HG02588 (cell line): Measurements from ENCODE around the gene IL13.
"Not testable (repeated sequence)": the region's sequence is repeated elsewhere in the genome, so short reads cannot be mapped to it uniquely, and the experiment has no call there.

ENCODE experiments used
- ATAC-seq: cut with Tn5 transposase; IDR thresholded peaks from one replicate; pipeline ENCODE4 v1.9.1; 2021; ENCODE audit warnings: mild to moderate bottlenecking, moderate library complexity; ENCODE audit not compliant: unreplicated experiment

The IL13 gene

DNA sequence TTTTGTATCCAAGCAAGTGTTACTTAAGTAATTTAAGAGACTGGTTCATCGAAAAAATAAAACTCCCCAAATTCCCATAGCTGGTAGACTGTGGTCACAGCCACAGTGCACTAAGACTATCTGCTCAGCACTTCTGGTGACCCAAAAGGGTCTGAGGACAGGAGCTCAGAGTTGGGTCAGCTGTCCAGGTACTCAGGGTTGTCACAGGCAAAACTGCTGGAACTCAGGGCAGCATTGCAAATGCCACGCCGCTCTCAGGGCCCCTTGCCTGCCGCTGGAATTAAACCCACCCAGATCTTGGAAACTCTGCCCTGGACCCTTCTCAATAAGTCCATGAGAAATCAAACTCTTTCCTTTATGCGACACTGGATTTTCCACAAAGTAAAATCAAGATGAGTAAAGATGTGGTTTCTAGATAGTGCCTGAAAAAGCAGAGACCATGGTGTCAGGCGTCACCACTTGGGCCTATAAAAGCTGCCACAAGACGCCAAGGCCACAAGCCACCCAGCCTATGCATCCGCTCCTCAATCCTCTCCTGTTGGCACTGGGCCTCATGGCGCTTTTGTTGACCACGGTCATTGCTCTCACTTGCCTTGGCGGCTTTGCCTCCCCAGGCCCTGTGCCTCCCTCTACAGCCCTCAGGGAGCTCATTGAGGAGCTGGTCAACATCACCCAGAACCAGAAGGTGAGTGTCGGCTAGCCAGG lies at the start of gene IL13:
Gene IL13 (plus strand): TSS at position 498 of the 705 bp plus-strand sequence. CDS start 14 bp downstream, at position 512.
- ATAC-seq: no peak

DNA sequence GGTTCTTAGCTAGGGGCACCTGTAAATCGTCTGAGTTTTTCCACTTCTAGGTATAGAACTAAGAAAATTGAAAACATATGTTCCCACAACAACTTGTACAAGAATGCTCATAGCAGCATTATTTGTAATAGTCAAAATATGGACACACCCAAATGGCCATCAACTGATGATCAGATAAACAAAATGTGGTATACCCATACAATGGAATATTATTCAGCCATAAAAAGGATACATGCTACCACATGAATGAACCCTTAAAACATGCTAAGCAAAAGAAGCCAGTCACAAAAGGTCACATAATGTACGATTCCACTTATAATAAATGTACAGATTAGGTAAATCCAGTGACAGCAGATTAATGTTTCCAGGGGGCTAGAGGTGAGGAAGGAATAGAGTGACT lies 46.0 kb upstream of the IL13 start:
- no peak for ATAC-seq

DNA sequence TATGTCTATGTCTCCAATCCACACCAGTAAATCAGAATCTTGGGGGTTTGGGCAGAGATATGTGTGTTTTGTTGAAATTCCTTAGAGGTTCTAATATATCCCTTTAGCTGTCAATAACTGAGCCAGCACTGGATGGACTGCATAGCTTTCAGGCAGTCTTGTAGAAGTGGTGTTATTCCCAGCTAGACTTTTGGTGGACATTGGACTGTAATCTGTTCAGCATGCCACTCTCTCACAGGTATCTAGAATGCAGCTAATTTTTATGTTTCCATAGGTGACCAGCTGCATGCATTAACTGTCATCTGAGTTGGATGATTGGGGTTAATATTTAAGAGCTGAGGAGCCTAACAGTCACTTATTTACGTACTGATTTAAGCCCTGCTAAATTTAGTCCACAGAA lies 45.1 kb upstream of the IL13 start:
- no peak for ATAC-seq

DNA sequence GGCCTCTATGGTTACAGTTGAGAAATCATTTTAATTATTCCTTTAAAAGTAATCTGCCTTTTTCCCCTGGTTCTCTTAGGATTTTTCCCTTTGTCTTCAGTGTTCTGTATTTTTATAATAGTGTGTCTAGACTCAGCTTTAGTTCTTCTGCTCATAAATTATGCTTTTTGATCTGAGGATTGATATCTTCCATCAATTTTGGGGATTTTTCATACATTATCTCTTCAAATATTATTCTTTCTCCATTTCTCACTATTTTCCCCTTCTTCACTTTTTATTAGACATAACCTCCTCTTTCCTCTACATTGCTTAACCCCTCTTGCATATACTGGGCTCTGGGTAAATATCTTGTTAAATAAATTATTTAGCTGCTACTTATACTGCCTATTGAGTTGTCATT lies 36.3 kb upstream of the IL13 start:
- no peak for ATAC-seq

DNA sequence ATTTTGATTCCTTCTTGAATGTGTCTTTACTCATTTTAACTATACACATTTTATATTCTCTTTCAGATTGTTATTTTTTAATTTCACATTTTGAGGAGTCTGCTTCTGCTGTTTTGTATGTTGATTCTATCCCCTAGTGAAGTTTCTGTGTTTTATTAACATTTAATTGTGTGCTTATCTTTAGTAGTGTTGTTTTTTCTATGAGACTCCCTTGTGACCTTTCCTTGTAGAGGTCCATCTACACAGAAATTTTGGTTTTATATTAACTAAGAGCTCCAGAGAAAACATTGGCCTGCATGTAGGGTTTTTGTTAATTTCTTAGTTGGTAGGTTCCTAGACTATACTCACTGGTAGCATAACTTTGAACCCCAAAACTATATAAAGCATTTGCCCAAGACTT lies 35.4 kb upstream of the IL13 start:
- ATAC-seq: no peak

DNA sequence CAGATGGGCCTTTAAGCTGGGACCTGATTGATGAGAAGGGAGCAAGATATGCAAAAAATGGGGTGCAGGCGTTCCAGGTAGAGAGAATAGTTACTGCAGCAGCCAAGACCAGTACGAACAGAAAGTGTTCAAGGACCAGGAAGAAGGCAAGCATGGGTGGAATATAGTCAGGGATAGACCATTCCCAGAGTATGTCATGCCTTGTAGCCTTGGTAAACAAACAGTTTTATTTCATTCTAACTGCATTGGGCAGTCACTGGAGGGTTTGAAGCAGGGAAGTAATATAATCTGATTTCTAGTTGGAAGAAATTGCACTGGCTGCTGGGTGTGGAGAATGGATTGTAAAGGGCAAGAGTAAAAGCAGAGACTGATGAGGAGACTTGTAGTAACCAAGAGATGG lies 30.5 kb upstream of the IL13 start:
- ATAC-seq: no peak

DNA sequence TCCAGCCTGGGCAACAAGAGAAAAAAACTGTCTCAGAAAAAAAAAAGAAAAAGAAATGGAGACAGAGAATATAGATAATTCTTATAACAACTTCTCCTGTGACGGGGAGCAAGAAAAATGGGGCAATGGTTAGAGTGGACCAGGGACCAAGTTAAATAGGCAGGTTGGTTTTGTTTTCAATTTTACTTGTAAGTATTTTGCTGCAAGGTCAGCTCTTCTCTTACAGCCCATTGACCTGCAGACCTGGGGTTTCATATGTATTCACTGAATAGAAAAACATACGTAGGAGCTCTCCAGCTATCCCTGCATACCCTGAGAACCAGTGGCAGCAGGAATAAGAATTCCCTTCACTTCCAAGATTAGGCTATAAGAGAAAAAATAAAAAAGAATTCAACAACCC lies 29.2 kb upstream of the IL13 start:
- ATAC-seq: no peak

DNA sequence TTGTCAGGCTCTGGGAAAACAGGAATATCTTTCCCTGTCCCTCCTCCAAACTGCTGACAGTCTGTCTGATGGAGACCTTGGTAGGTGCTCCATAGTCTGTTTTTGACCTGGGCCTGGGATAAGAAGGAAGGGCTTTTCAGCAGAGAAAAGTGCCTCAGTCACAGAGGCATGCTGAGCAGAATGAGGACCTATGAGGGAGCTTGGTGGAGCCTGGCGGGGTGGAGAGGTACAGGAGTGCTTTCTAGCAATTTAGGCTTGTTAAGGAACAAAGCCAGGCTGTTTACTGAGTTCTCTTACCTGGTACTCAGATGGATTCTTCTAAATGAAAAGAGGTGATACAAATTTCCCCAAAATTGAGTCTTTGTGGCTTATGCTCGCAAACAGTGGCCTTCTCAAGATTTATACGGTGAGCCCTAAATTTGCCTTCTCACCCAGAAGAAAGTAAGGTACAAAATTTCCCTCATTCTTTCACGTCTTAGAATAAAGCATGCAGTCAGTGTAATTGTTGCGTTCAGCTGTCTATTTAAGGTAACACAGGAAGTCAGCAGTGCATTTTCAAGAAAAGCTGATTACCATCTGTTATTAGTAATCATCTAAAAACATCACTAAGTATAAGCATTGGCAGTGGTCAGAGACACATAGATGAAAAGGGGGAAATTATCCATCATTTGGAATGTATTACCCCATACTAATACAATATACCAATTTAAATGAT lies 28.6 kb upstream of the IL13 start:
- no peak for ATAC-seq

DNA sequence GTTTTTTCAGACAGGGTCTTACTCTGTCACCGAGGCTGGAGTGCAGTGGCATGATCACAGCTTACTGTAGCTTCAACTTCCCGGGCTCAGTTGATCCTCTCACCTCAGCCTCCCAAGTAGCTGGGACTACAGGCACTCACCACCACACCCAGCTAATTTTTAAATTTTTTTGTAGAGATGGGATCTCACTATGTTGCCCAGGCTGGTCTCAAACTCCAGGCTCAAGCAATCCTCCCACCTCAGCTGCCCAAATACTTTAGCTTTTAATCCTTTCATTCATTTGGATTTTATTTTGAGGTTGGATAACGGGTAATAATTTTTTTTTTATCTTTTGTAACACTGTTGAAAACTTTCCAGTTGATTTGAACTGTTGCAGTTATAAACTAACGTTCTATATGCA lies 24.4 kb upstream of the IL13 start:
- ATAC-seq: not testable (repeated sequence)

DNA sequence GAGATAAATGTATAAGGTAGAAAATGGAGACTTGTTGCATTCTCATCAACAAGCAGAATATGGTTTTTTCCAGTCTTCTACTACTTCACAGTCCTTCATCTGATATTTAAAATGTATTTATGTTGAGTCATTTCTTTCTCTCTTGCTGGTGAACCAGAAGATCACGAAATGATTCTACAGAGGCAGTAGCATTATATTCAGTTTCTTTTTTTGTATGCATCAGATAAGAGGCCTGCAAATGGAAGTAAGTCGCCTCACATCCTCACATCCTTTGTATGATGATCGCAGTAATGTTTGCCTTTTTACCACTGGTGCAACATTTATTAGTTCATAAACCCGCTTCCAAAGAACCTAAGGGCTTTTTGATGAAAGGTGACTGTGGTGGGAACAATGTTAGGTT lies 22.1 kb upstream of the IL13 start:
- ATAC-seq: peak; percentile 44

DNA sequence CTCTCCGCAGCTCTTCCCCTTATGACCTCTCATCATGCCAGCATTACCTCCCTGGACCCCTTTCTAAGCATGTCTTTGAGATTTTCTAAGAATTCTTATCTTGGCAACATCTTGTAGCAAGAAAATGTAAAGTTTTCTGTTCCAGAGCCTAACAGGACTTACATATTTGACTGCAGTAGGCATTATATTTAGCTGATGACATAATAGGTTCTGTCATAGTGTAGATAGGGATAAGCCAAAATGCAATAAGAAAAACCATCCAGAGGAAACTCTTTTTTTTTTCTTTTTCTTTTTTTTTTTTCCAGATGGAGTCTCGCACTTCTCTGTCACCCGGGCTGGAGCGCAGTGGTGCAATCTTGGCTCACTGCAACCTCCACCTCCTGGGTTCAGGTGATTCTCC lies 20.7 kb upstream of the IL13 start:
- no peak for ATAC-seq

DNA sequence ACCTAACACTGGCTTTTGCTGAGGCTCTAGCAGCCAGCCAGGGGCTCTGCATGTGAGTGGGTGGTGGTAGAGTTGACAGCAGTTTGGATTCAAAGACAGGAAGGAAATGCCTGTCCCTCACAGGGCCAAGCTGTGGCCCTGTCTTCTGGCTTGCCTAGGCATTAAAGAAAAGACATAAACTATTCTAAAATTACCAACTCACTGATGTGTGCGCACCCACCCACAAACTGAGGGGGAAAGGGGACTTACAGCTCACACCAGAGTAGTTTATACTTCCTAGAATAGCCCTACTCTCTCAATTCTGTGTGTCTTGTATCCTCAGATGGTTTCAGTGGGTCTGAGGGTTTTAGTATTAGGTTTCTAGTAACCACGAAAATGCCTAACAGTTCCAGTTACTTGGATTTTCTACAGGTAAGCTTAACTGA lies 18.3 kb upstream of the IL13 start:
- ATAC-seq: peak; percentile 46

DNA sequence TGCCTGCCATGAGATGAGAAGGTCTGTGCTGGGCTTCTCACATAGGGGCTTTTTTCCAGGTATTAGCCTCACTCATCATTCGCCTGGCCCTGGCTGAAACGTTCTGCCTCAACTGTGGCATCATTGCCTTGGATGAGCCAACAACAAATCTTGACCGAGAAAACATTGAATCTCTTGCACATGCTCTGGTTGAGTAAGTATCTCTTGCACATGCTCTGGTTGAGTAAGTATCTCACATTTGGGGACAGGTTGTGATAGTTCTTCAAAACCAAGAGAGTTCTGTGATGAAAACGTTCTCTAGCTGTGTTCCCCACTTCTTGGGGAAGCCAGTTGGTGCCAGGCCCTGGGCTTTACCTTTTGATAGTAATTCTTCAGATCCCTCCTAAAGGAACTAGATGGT lies 17.4 kb upstream of the IL13 start:
- ATAC-seq: no peak

DNA sequence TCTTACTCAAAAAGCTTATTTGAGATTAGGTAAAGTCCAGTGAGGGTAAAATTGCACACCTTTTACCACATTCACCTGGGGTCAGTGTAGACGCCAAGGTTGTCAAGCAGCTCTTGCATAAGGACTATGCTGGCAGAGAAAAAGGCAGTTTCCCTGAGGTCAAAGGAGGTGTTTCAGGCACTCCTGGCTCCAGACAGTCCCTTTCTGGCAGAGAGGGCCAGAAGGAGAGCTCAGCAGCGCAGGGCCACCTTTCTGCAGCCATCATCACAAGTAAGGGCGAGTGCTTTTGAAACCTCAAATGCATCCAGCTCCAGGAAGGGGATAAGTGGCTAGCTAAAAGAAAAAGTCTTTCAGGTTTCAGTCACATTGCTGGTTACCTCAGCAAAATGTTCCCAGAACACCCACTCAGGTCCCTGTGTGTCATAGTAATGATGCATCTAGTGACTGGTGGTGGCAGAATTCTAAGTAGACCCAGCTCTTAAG lies 16.7 kb upstream of the IL13 start:
- peak; percentile 42 for ATAC-seq

DNA sequence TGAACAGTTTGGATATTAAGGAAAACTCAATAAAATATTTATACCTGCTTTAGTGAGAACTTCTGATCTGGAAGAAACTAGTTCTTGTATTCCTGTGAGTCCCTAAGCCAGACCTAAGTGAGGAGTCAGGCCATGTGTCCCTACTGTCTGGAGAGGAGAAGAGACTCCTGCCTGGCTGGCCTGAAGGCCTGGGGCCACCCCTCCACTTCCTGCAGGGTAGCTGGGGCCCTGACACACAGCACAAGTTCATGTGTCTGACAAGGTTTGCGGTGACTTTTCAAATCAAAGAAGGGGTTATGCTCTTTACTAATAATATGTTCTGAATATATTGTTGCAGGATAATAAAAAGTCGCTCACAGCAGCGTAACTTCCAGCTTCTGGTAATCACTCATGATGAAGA lies 16.1 kb upstream of the IL13 start:
- ATAC-seq: no peak

DNA sequence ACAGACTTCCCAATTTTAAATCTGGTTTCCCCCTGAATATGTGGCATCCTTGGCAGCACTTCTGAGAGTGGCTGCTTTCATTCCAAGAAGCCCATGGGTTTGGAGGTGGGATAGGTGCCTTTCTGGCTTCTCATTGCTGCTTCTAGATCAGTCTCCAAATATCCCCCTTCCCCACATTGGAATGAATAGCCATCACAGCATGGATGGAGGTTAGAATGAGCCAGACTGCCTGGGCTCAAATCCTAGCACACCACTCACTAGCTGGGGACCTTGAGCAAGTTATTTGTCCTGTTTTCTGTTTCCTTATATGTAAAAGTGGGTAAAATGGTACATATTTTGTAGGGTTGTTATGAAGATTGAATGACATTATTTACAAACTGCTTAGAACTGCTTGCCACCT lies 13.8 kb upstream of the IL13 start:
- no peak for ATAC-seq

DNA sequence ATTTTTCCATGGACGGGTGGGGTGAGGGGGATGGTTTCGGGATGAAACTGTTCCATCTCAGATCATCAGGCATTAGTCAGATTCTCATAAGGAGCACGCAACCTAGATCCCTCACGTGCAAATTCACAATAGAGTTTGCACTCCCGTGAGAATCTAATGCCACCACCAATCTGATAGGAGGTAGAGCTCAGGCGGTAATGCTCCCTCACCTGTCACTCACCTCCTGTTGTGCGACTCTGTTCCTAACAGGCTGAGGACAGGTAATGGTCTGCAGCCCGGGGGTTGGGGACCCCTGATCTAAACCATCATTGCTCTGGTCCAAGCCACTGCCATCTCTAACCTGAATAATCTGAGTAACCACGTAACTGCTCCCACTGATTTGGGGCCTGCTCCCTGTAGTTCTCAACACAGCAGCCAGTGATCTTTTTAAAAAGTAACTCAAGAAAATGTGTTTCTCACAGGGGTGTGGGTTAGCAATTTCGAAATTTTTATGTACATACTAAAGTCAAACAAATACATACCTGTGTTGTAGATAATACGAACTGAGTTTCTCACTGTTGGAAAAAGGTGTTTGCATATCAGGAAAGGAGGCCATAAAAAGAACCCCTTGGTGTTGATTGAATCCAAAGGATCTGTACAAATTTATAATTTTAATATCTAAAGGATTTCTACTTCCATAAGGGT lies 11.2 kb upstream of the IL13 start:
- ATAC-seq: no peak

DNA sequence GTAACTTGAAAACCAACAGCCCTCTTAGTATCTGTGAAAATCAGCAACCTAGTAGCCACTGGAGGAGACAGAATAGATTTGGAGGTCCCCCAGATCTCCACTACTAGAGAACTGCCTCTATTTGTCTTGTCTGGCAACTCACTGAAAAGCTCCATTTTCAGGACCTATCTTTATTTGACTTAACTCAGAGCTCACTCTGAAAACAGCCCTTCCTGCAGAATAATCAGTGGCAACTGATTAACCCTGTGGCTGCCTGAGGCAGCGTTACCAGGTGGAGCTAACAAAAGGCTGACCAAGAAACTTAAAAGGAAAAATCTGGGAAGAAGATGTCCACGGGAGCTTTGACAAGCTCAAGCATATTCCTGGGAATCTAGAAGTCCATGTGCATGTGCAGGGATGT lies 10.5 kb upstream of the IL13 start:
- ATAC-seq: no peak

DNA sequence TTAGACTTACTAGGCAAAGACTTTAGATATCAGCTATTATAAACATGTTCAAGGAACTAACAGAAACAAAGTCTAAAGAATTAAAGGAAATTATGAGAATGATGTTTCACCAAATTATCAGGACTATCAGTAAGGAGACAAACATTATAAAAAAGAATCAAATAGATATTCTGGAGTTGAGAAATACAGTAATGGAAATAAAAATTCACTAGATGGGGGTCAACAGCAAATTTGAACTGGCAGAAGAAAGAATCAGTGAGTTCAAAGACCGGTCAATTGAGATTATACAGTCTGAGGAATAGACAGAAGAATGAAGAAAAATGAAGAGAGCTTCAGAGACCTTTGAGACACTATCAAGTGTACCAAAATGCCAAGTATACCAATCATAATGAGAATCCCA lies 9.6 kb upstream of the IL13 start:
- ATAC-seq: no peak

DNA sequence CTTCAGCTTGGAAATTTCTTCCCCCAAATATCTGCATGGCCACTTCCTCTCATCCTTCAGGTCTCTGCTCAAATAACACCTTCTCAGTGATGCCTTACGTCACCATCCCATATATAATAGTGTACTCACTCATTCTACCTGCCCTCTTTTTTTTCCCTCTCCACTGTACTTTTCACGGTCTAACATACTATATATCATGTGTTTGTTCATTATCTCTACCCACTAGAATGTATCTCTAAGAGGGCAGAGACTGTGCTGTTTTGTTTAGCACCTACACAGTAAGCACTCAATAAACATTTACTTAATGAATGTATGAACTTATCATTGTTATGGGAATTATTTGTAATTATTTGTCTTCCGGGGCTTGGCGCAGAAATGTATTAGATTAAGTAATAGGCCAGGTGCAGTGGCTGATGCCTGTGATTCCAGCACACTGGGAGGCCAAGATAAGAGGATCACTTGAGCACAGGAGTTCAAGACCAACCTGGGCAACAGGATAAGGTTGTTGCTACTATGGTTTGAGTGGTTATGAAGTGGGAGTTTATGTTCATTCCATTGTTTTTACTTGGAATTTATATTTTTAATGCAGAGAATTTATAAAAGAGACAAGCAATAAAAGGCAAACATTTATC lies 6.0 kb upstream of the IL13 start:
- no peak for ATAC-seq

DNA sequence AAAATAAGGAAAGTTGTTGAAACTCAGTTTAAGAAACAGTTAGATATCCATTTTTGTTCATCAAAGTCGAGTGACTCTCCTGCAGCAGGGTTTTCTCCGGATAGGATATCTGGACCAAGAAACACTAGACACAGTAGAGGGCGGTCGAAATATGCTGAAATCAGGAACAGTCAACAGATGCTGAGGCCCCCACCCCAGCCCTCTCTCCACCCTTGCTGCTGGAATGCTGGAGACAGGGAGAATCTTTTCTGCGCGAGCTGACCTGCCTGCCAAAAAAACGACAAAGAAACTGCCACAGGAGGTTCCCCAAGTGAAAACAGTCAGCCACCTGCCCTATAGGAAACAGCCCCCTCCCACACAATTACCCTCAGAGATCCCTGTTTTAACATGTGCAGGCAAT lies 4.3 kb upstream of the IL13 start:
- no peak for ATAC-seq
